Measurements from ENCODE around the gene SPEM3. TPM values are rescaled to one million over a fixed set of nuclear protein-coding genes. Genes with fewer than 3 reads are reported as not detected.
A peak's percentile ranks its signal among the peaks of the same experiment; 100 is the strongest.

SPEM3 gene
- total and polyA plus RNA-seq, 10 of the 15 experiments (the other 5 are each of a cell fraction or from before 2014, with no cell fraction given): not detected

DNA sequence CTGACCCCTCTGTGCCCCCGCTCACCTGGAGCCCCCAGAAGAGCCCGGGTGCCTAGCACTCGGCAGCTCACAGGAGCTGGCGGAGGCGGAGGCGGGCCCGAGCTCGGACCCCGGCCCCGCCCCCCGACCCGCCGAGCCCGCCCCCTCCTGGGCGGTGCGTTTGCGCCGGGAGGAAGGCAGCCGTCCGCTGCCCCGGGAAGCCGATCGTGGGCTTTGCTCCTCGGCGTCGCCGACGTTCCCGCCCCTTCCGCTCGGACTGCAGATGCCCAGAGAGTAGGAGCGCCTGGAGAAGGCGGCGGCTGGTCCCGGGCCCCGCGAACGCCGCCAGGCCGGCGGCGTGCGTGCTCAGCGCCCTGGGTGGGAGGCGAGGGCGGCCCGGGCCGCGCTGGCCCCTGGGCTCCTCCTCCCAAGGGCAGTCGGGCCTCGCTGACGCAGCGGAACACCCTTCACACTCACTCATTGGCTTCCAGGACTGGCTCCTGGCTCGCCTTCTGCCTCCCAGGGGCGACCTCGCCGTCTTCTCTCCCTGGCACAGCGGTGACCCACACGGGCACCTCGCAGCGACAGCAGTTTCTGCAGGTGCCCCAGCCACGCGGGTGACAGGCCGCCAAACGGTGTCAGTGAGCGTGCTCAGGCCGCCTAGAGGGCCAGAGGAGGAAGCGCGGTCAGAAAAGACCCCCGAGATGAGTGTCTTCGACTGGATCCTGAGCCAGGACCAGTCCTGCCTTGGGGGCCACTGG is 34.0 kb upstream of the SPEM3 start, which contains the start of gene PLSCR3 (continued):
- TF ChIP-seq, protein P1, sequence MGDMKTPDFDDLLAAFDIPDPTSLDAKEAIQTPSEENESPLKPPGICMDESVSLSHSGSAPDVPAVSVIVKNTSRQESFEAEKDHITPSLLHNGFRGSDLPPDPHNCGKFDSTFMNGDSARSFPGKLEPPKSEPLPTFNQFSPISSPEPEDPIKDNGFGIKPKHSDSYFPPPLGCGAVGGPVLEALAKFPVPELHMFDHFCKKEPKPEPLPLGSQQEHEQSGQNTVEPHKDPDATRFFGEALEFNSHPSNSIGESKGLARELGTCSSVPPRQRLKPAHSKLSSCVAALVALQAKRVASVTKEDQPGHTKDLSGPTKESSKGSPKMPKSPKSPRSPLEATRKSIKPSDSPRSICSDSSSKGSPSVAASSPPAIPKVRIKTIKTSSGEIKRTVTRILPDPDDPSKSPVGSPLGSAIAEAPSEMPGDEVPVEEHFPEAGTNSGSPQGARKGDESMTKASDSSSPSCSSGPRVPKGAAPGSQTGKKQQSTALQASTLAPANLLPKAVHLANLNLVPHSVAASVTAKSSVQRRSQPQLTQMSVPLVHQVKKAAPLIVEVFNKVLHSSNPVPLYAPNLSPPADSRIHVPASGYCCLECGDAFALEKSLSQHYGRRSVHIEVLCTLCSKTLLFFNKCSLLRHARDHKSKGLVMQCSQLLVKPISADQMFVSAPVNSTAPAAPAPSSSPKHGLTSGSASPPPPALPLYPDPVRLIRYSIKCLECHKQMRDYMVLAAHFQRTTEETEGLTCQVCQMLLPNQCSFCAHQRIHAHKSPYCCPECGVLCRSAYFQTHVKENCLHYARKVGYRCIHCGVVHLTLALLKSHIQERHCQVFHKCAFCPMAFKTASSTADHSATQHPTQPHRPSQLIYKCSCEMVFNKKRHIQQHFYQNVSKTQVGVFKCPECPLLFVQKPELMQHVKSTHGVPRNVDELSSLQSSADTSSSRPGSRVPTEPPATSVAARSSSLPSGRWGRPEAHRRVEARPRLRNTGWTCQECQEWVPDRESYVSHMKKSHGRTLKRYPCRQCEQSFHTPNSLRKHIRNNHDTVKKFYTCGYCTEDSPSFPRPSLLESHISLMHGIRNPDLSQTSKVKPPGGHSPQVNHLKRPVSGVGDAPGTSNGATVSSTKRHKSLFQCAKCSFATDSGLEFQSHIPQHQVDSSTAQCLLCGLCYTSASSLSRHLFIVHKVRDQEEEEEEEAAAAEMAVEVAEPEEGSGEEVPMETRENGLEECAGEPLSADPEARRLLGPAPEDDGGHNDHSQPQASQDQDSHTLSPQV (IDR thresholded peaks at IDR 0.05): 0 out of 2 replicates have a peak, but pooled peaks have one; percentile 36
- no peak for TF ChIP-seq SMAD1 (IDR thresholded peaks at IDR 0.05; ENCODE audit: low read depth, partially characterized antibody)
- no peak for TF ChIP-seq RFX5 (IDR thresholded peaks at IDR 0.05; ENCODE audit: low read depth, low read length)
- TF ChIP-seq HDGF (IDR thresholded peaks at IDR 0.05): peak; percentile 64; the same call in 1 of the 2 replicates
- no peak for TF ChIP-seq SUZ12 (IDR thresholded peaks at IDR 0.05; ENCODE audit: unreplicated experiment)
- TF ChIP-seq, protein P2, sequence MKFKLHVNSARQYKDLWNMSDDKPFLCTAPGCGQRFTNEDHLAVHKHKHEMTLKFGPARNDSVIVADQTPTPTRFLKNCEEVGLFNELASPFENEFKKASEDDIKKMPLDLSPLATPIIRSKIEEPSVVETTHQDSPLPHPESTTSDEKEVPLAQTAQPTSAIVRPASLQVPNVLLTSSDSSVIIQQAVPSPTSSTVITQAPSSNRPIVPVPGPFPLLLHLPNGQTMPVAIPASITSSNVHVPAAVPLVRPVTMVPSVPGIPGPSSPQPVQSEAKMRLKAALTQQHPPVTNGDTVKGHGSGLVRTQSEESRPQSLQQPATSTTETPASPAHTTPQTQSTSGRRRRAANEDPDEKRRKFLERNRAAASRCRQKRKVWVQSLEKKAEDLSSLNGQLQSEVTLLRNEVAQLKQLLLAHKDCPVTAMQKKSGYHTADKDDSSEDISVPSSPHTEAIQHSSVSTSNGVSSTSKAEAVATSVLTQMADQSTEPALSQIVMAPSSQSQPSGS (IDR thresholded peaks at IDR 0.05; ENCODE audit: low read length): no peak
- TF ChIP-seq RCOR1 (conservative IDR thresholded peaks at IDR 0.05; ENCODE audit: low read depth, low read length): no peak
- TF ChIP-seq, protein P3, sequence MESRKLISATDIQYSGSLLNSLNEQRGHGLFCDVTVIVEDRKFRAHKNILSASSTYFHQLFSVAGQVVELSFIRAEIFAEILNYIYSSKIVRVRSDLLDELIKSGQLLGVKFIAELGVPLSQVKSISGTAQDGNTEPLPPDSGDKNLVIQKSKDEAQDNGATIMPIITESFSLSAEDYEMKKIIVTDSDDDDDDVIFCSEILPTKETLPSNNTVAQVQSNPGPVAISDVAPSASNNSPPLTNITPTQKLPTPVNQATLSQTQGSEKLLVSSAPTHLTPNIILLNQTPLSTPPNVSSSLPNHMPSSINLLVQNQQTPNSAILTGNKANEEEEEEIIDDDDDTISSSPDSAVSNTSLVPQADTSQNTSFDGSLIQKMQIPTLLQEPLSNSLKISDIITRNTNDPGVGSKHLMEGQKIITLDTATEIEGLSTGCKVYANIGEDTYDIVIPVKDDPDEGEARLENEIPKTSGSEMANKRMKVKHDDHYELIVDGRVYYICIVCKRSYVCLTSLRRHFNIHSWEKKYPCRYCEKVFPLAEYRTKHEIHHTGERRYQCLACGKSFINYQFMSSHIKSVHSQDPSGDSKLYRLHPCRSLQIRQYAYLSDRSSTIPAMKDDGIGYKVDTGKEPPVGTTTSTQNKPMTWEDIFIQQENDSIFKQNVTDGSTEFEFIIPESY (IDR thresholded peaks at IDR 0.05): no peak
- TF ChIP-seq, protein P4, sequence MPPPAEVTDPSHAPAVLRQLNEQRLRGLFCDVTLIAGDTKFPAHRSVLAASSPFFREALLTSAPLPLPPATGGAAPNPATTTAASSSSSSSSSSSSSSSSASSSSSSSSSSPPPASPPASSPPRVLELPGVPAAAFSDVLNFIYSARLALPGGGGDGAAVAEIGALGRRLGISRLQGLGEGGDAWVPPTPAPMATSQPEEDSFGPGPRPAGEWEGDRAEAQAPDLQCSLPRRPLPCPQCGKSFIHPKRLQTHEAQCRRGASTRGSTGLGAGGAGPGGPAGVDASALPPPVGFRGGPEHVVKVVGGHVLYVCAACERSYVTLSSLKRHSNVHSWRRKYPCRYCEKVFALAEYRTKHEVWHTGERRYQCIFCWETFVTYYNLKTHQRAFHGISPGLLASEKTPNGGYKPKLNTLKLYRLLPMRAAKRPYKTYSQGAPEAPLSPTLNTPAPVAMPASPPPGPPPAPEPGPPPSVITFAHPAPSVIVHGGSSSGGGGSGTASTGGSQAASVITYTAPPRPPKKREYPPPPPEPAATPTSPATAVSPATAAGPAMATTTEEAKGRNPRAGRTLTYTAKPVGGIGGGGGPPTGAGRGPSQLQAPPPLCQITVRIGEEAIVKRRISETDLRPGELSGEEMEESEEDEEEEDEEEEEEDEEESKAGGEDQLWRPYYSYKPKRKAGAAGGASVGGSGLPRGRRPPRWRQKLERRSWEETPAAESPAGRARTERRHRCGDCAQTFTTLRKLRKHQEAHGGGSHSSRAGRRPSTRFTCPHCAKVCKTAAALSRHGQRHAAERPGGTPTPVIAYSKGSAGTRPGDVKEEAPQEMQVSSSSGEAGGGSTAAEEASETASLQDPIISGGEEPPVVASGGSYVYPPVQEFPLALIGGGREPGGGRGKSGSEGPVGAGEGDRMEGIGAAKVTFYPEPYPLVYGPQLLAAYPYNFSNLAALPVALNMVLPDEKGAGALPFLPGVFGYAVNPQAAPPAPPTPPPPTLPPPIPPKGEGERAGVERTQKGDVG (CRISPR knock-in tag; IDR thresholded peaks at IDR 0.05): no peak
- TF ChIP-seq NR2F1 (conservative IDR thresholded peaks at IDR 0.05): peak; percentile 22; the same call in 1 of the 2 replicates
- TF ChIP-seq BCL11A (IDR thresholded peaks at IDR 0.05; ENCODE audit: low read depth, low read length): no peak
- TF ChIP-seq BACH1 (IDR thresholded peaks at IDR 0.05; ENCODE audit: borderline replicate concordance): peak; percentile 44; the same call in 1 of the 2 replicates
- no peak for TF ChIP-seq SREBF2 (IDR thresholded peaks at IDR 0.05; ENCODE audit: low read length)
- no peak; the same call in 1 of the 2 replicates for TF ChIP-seq SMARCA5 (IDR thresholded peaks at IDR 0.05)
- no peak for TF ChIP-seq FOXK2 (IDR thresholded peaks at IDR 0.05)
- TF ChIP-seq, protein P5, sequence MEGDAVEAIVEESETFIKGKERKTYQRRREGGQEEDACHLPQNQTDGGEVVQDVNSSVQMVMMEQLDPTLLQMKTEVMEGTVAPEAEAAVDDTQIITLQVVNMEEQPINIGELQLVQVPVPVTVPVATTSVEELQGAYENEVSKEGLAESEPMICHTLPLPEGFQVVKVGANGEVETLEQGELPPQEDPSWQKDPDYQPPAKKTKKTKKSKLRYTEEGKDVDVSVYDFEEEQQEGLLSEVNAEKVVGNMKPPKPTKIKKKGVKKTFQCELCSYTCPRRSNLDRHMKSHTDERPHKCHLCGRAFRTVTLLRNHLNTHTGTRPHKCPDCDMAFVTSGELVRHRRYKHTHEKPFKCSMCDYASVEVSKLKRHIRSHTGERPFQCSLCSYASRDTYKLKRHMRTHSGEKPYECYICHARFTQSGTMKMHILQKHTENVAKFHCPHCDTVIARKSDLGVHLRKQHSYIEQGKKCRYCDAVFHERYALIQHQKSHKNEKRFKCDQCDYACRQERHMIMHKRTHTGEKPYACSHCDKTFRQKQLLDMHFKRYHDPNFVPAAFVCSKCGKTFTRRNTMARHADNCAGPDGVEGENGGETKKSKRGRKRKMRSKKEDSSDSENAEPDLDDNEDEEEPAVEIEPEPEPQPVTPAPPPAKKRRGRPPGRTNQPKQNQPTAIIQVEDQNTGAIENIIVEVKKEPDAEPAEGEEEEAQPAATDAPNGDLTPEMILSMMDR (IDR thresholded peaks at IDR 0.05 in 2 of 3, conservative IDR thresholded peaks at IDR 0.05 in 1 of 3; ENCODE audit: control insufficient read depth in 2 of 3, extremely low read depth in 1 of 3, insufficient read depth in 1 of 3, low read depth in 3 of 3, low read length in 3 of 3): peak; percentile 7 to 56 (median 44); a peak in 4 of 6 replicates
- no peak for TF ChIP-seq NRF1 (conservative IDR thresholded peaks at IDR 0.05; ENCODE audit: low read depth, low read length)

All from GM12878 (cell line).